Skin of body (tissue), 2 donors: ENCODE data around the gene NKX1-2. TPM values are rescaled to one million over a fixed set of nuclear protein-coding genes. Genes with fewer than 3 reads are reported as not detected.

Source experiments
- DNase-seq: peaks from one replicate; lab custom pipeline; 2025; lab: John Stamatoyannopoulos, UW
- total RNA-seq: library from RNA; depleted of rRNA; stranded (reverse); fragments of >200 nt; gene quantifications from one replicate; pipeline ENCODE4 v1.2.3, GENCODE V29; 2014

NKX1-2 gene
- total RNA-seq: 0.20 TPM

DNA sequence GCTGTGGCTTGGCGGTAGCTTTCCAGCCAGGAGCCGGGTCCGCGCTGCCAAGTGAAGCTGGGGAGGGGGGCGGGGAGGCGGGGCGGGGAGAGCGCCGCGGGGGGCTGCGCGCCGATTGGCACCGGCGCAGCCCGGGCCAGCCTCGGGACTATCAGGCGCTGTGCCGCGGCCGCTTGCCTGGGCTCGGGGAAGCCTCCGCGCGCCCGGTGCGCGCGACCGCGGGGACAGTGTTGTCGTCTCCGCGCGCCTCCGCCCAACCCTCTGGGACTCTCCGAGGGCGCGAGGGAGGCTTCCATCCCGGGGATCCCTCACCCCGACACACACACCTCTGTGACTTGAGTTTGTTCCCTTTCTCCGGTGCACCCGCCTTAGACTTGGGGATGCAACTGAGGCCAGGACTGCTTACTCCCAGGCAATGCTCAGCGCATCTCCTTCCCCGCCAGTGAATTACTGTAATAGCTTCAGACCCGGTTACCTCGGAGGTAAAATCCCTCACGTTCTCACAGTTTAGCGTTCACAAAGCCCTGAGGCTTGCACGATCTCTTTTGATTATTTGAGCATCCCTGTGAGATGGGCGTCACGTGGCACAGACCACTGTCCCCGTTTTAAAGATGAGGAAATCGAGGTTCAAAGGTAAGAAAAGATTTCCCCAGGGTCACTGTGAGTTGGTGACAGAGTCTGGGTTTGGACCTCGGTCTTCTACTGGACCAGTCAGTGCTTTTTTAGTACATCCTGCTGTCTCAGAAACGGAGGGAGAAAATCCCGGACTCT is at the start of gene NKX1-2:
Gene NKX1-2 (minus strand): TSS at position 24 of the 771 bp plus-strand sequence. CDS start 92 bp downstream, outside the sequence.
- DNase-seq: no peak

GRCh38 chr10:124498056-124498455 is 48.2 kb upstream of the NKX1-2 start:
- no peak for DNase-seq

- DNase-seq: no peak
These were observed 47.5 kb upstream of the NKX1-2 start for GRCh38 chr10:124497196-124497881.

- no peak for DNase-seq
These were observed 46.8 kb upstream of the NKX1-2 start for GRCh38 chr10:124496620-124497019.

GRCh38 chr10:124496150-124496549 is 46.3 kb upstream of the NKX1-2 start:
- DNase-seq: no peak

- no peak for DNase-seq
These were observed 45.9 kb upstream of the NKX1-2 start for GRCh38 chr10:124495725-124496124.

DNA sequence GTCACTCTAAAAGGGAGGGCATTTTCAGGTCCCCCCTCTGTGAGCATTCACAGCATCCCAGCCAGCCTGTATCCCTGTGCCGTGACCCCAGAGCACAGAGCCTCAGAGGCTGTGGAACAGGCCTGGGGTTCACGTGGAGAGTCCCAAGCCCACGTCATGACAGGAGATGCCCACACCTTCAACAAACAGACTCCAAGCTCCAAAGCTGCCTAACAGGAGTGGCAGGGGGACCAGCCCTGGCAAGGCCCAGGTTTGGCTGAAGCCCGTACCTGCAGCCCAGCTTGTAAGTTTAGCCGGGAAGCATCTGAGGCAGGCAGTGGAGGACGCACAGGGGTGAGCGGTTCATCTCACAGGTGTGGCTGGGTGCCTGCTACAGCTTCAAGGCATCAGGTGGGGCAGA is 45.3 kb upstream of the NKX1-2 start:
- no peak for DNase-seq

- no peak for DNase-seq
These were observed 44.4 kb upstream of the NKX1-2 start for GRCh38 chr10:124494046-124494807.

DNA sequence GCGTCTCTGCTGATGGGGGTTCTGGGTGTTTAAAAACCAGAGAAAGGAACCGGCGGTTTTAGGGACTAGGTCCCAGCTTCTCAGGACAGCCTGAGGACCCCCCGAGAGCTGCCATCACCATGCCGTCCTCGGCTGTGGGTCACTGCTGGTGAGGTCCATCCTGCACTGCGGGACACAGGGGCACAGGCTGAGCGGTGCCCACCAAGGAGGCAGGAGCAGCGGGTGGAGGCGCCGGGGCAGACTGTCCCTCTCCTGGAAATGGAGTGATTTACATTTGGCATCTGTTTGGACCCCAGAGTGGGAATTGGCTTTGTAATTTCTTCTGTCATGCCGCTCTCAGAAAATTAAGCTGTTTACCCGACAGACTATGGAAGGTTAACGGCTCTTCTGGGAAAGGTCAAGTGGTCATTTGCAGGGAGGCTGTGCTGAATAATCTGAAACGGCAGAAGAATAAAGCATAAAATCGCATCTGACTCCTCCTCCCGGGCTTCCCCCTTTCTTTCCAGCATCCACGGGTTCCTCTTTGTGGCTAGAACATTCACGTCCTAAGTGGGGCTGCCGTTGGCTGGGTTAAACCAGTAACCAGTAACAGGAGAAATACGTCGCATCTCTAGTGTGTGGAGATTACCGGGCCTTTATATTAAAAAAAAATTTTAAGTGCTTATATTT is 43.5 kb upstream of the NKX1-2 start:
- DNase-seq: no peak

- no peak for DNase-seq
These were observed 42.4 kb upstream of the NKX1-2 start for GRCh38 chr10:124492266-124492665.

DNA sequence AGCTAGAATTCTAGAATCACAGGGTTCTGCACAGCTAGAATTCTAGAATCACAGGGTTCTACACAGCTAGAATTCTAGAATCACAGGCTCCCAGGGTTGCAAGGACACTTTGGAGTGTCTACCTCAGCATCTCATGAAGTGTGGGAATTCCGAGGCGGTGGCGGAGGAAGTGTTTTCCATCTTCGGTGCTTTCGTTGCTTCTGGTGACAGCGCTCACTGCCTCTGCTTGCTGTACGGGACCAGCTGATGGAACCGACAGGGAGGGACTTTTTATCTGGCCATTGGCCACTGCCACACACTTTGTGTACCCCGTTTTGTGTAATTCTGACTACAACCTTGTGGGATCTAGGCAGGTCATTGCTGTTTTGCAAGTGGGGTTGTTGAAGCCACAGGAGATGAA is 41.3 kb upstream of the NKX1-2 start:
- DNase-seq: no peak

- DNase-seq: no peak
These were observed 36.8 kb upstream of the NKX1-2 start for GRCh38 chr10:124486635-124487034.

GRCh38 chr10:124484661-124485060 is 34.8 kb upstream of the NKX1-2 start:
- no peak for DNase-seq

DNA sequence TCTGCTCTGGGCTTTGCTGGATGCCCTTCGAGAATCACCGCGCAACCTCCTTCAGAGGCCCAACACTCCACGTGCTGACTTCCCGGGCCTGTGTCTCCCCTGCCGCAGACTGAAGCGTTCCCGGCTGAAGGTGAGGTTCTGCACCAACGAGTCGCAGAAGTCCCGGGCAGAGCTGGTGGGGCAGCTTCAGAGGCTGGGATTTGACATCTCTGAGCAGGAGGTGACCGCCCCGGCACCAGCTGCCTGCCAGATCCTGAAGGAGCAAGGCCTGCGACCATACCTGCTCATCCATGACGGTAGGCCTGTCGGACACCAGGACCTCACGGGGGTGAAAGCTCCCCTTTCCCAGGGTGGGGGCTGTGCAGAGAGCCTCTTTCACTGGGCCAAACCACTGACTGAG is 34.2 kb upstream of the NKX1-2 start:
- no peak for DNase-seq

- DNase-seq: no peak
These were observed 33.0 kb upstream of the NKX1-2 start for GRCh38 chr10:124482876-124483275.

- no peak for DNase-seq
These were observed 32.5 kb upstream of the NKX1-2 start for GRCh38 chr10:124482236-124482800.

DNA sequence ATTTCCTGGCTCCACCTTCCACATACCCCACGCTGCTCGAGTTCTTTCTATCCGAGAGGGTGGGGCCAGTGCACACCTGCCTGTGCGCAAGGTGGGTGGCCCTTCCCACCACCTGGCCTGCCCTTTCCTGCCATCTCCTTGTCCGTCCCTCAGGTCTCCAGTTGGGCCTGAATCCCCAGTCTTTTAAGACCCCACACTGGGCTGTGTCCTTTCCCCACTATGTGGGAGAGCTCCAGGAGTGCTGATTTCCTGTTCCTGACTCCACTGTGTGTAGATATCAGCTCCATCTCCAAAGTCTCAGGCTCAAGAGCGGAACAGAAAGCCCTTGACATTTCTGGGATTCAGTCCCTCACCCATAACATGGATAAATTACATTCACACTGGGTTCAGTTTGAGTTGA is 31.9 kb upstream of the NKX1-2 start:
- DNase-seq: no peak

DNA sequence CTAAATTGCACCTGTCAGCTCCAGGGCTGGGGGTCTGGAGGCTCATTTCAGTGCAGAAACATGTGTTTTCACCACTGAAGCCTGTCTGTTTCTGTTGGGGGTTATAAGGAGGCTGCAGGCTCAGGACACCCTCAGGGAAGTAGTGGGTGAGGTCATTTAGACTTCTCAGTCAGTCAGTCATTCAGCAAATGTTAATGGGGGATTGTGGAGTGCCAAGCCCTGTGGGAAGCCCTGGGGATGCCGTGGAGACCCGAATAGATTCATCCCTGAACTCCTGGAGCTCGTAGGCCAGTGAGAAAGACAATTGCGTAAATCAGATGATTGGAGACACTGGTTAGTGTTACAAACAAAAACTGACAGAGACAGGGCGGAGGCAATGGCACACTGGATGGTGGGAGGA is 31.0 kb upstream of the NKX1-2 start:
- DNase-seq: no peak

- DNase-seq: no peak
These were observed 28.7 kb upstream of the NKX1-2 start for GRCh38 chr10:124478515-124478914.

GRCh38 chr10:124477614-124478363 is 28.0 kb upstream of the NKX1-2 start:
- no peak for DNase-seq
